HEK293 (cell line): Measurements from ENCODE around the gene GBP6.

Experiments
- CTCF ChIA-PET: fragments of 350-600 bp; formaldehyde crosslinking; extraction: SDS; loops from one replicate; lab custom pipeline; 2021; ENCODE audit warnings: antibody characterized with exemption; lab: Yijun Ruan, JAX
- POLR2A ChIA-PET: fragments of 300-600 bp; formaldehyde crosslinking; extraction: SDS; loops from one replicate; lab custom pipeline; 2020; ENCODE audit warnings: antibody characterized with exemption, inconsistent platforms; lab: Yijun Ruan, JAX
- H3K27ac ChIP-seq: fragments of 200-500 bp; sonication (Bioruptor generic); 2 replicates; pipeline ENCODE4 v1.5.1; 2014; ENCODE audit warnings: low read depth, low read length, control low read depth, inconsistent platforms; ENCODE audit errors: extremely low read depth
- H3K36me3 ChIP-seq, 2 experiments: fragments of 200-500 bp in 1 of 2; sonication (Bioruptor generic) in 1 of 2; 1 replicate in 1 of 2; 2 replicates in 1 of 2; pipeline ENCODE4 v1.5.1; 2014 to 2017; ENCODE audit warnings: inconsistent platforms in 2 of 2, low read length in 2 of 2; ENCODE audit not compliant: control insufficient read depth in 2 of 2, insufficient read depth in 1 of 2
- H3K4me1 ChIP-seq: fragments of 200-500 bp; sonication (Bioruptor generic); 2 replicates; pipeline ENCODE4 v1.5.1; 2014; ENCODE audit warnings: mild to moderate bottlenecking, low read length, inconsistent platforms; ENCODE audit not compliant: control insufficient read depth, insufficient read depth
- H3K4me3 ChIP-seq: 2 replicates; pipeline ENCODE4 v1.5.1; 2011; ENCODE audit warnings: low read depth, mild to moderate bottlenecking, control low read depth, low read length, moderate library complexity
- H3K9me3 ChIP-seq: fragments of 200-500 bp; sonication (Bioruptor generic); 2 replicates; pipeline ENCODE4 v1.5.1; 2014; ENCODE audit warnings: low read depth, low read length, inconsistent platforms; ENCODE audit not compliant: control insufficient read depth, insufficient read depth
- KLF1 ChIP-seq: fragments of 450-650 bp; formaldehyde crosslinking; IDR thresholded peaks from 2 replicates; pipeline ENCODE4 v1.5.1; 2016; ENCODE audit warnings: missing biosample characterization, missing genetic modification characterization
- KLF7 ChIP-seq: fragments of 450-650 bp; formaldehyde crosslinking; IDR thresholded peaks from 2 replicates; pipeline ENCODE4 v1.5.1; 2016; ENCODE audit warnings: missing biosample characterization, missing genetic modification characterization, borderline replicate concordance
- PATZ1 ChIP-seq: fragments of 450-650 bp; formaldehyde crosslinking; IDR thresholded peaks from 2 replicates; pipeline ENCODE4 v1.5.1; 2016; ENCODE audit warnings: missing biosample characterization, missing genetic modification characterization
- SCRT1 ChIP-seq: fragments of 450-650 bp; formaldehyde crosslinking; IDR thresholded peaks from 2 replicates; pipeline ENCODE4 v1.5.1; 2016; ENCODE audit warnings: missing biosample characterization, missing genetic modification characterization, borderline replicate concordance
- SP3 ChIP-seq: fragments of 450-650 bp; formaldehyde crosslinking; IDR thresholded peaks from 2 replicates; pipeline ENCODE4 v1.5.1; 2016; ENCODE audit warnings: missing biosample characterization, missing genetic modification characterization
- ZBTB1 ChIP-seq: fragments of 450-650 bp; formaldehyde crosslinking; IDR thresholded peaks from 2 replicates; pipeline ENCODE4 v1.5.1; 2016; ENCODE audit warnings: missing biosample characterization, missing genetic modification characterization
- ZBTB44 ChIP-seq: fragments of 450-650 bp; IDR thresholded peaks from 2 replicates; pipeline ENCODE4 v1.5.1; 2018; ENCODE audit warnings: missing biosample characterization, mild to moderate bottlenecking, missing genetic modification characterization
- ZIC2 ChIP-seq: fragments of 450-650 bp; formaldehyde crosslinking; IDR thresholded peaks from 2 replicates; pipeline ENCODE4 v1.5.1; 2016; ENCODE audit warnings: missing biosample characterization, missing genetic modification characterization
- ZNF184 ChIP-seq: fragments of 450-650 bp; IDR thresholded peaks from 2 replicates; pipeline ENCODE4 v1.5.1; 2018; ENCODE audit warnings: missing biosample characterization, mild to moderate bottlenecking, missing genetic modification characterization
- ZNF274 ChIP-seq, 2 experiments: fragments of 200-500 bp in 1 of 2; fragments of 450-650 bp in 1 of 2; sonication (Bioruptor generic) in 1 of 2; formaldehyde crosslinking in 1 of 2; IDR thresholded peaks; 2 replicates each; pipeline versions ENCODE4 v1.5.1 to v1.6.1; 2014 to 2016; ENCODE audit warnings: borderline replicate concordance in 1 of 2, inconsistent platforms in 1 of 2, low read length in 1 of 2, missing biosample characterization in 1 of 2, missing genetic modification characterization in 1 of 2
- ZNF341 ChIP-seq: fragments of 450-650 bp; formaldehyde crosslinking; IDR thresholded peaks from 2 replicates; pipeline ENCODE4; 2016; ENCODE audit warnings: low read depth, missing biosample characterization, missing genetic modification characterization
- ZNF404 ChIP-seq: fragments of 450-650 bp; formaldehyde crosslinking; IDR thresholded peaks from 2 replicates; pipeline ENCODE4 v1.5.1; 2017; ENCODE audit warnings: missing biosample characterization, missing genetic modification characterization
- ZNF433 ChIP-seq: fragments of 450-650 bp; formaldehyde crosslinking; IDR thresholded peaks from 2 replicates; pipeline ENCODE4 v1.5.1; 2016; ENCODE audit warnings: missing biosample characterization, missing genetic modification characterization, low read depth
- ZNF544 ChIP-seq: fragments of 450-650 bp; formaldehyde crosslinking; IDR thresholded peaks from 2 replicates; pipeline ENCODE4 v1.5.0; 2017; ENCODE audit warnings: missing biosample characterization, missing genetic modification characterization
- ZNF596 ChIP-seq: fragments of 450-650 bp; IDR thresholded peaks from 2 replicates; pipeline ENCODE4 v1.5.0; 2018; ENCODE audit warnings: missing biosample characterization, mild to moderate bottlenecking, missing genetic modification characterization, moderate library complexity
- ZNF621 ChIP-seq: fragments of 450-650 bp; formaldehyde crosslinking; IDR thresholded peaks from 2 replicates; pipeline ENCODE4 v1.5.1; 2017; ENCODE audit warnings: missing biosample characterization, missing genetic modification characterization
- ZNF624 ChIP-seq: fragments of 450-650 bp; formaldehyde crosslinking; IDR thresholded peaks from 2 replicates; pipeline ENCODE4 v1.5.1; 2017; ENCODE audit warnings: missing biosample characterization, missing genetic modification characterization
- ZNF654 ChIP-seq: fragments of 450-650 bp; formaldehyde crosslinking; IDR thresholded peaks from 2 replicates; pipeline ENCODE4 v1.5.1; 2016; ENCODE audit warnings: low read depth, missing biosample characterization, missing genetic modification characterization
- ZNF707 ChIP-seq: fragments of 450-650 bp; formaldehyde crosslinking; IDR thresholded peaks from 2 replicates; pipeline ENCODE4 v1.5.1; 2016; ENCODE audit warnings: missing biosample characterization, missing genetic modification characterization
- ZNF776 ChIP-seq: fragments of 450-650 bp; formaldehyde crosslinking; IDR thresholded peaks from 2 replicates; pipeline ENCODE4 v1.5.0; 2017; ENCODE audit warnings: missing biosample characterization, missing genetic modification characterization, borderline replicate concordance
- ZNF785 ChIP-seq: fragments of 450-650 bp; formaldehyde crosslinking; IDR thresholded peaks from 2 replicates; pipeline ENCODE4 v1.5.1; 2016; ENCODE audit warnings: missing biosample characterization, missing genetic modification characterization
- ZSCAN23 ChIP-seq: fragments of 450-650 bp; formaldehyde crosslinking; IDR thresholded peaks from 2 replicates; pipeline ENCODE4 v1.5.1; 2016; ENCODE audit warnings: missing biosample characterization, missing genetic modification characterization
- ZXDB ChIP-seq: fragments of 450-650 bp; formaldehyde crosslinking; IDR thresholded peaks from 2 replicates; pipeline ENCODE4 v1.5.1; 2016; ENCODE audit warnings: missing biosample characterization, missing genetic modification characterization
- TF ChIP-seq, protein P1 (sequence below): fragments of 450-650 bp; formaldehyde crosslinking; conservative IDR thresholded peaks from 2 replicates; pipeline ENCODE4 v1.5.1; 2016; ENCODE audit warnings: low read depth, missing biosample characterization, missing genetic modification characterization
- TF ChIP-seq, protein P2 (sequence below): IDR thresholded peaks from 2 replicates; pipeline ENCODE4 v1.6.1; 2011; ENCODE audit warnings: mild to moderate bottlenecking, low read depth, low read length, borderline replicate concordance

Gene GBP6

DNA sequence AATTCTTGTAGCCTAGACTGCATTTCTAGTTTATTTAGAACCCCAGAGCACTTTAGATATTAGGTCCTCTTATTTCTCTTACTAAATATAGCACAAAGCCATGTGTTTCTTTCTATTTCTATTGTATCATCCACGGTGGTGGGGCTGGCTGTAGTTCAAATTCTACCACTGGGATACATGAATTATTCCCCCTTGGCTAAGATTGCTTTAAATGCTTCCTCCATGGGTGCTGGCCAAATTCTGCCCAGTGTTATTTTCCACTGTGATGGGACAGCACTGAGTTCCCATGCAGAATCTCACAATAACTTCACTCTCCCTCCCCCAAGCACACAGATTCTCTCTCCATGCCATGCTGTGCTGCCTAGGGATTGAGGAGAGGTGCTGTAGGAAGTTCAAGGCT lies 41.5 kb upstream of the GBP6 start (continued):
- no peak for TF ChIP-seq ZNF274 (IDR thresholded peaks at IDR 0.05; ENCODE audit: low read length)
- TF ChIP-seq ZNF274 (tag by site-specific recombination; IDR thresholded peaks at IDR 0.05; ENCODE audit: borderline replicate concordance) = no peak
- no peak for TF ChIP-seq ZBTB44 (tag by site-specific recombination)
- no peak for TF ChIP-seq KLF1 (tag by site-specific recombination)
- no peak for TF ChIP-seq ZNF544 (tag by site-specific recombination)
- no peak for TF ChIP-seq ZNF785
- no peak for TF ChIP-seq ZNF776
- no peak for TF ChIP-seq ZNF596 (tag by site-specific recombination)
- no peak for TF ChIP-seq ZBTB1 (tag by site-specific recombination)
- TF ChIP-seq ZXDB (tag by site-specific recombination) = no peak
- TF ChIP-seq ZNF184 (tag by site-specific recombination) = no peak
- TF ChIP-seq ZNF621 (tag by site-specific recombination) = no peak
- TF ChIP-seq, protein P1, sequence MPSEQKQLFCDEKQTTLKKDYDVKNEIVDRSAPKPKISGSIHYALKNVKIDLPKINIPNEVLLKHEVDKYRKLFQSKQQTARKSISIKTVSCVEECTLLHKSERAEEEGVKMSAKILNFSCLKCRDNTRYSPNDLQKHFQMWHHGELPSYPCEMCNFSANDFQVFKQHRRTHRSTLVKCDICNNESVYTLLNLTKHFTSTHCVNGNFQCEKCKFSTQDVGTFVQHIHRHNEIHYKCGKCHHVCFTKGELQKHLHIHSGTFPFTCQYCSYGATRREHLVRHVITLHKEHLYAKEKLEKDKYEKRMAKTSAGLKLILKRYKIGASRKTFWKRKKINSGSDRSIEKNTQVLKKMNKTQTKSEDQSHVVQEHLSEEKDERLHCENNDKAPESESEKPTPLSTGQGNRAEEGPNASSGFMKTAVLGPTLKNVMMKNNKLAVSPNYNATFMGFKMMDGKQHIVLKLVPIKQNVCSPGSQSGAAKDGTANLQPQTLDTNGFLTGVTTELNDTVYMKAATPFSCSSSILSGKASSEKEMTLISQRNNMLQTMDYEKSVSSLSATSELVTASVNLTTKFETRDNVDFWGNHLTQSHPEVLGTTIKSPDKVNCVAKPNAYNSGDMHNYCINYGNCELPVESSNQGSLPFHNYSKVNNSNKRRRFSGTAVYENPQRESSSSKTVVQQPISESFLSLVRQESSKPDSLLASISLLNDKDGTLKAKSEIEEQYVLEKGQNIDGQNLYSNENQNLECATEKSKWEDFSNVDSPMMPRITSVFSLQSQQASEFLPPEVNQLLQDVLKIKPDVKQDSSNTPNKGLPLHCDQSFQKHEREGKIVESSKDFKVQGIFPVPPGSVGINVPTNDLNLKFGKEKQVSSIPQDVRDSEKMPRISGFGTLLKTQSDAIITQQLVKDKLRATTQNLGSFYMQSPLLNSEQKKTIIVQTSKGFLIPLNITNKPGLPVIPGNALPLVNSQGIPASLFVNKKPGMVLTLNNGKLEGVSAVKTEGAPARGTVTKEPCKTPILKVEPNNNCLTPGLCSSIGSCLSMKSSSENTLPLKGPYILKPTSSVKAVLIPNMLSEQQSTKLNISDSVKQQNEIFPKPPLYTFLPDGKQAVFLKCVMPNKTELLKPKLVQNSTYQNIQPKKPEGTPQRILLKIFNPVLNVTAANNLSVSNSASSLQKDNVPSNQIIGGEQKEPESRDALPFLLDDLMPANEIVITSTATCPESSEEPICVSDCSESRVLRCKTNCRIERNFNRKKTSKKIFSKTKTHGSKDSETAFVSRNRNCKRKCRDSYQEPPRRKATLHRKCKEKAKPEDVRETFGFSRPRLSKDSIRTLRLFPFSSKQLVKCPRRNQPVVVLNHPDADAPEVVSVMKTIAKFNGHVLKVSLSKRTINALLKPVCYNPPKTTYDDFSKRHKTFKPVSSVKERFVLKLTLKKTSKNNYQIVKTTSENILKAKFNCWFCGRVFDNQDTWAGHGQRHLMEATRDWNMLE (tag by site-specific recombination) = no peak

DNA sequence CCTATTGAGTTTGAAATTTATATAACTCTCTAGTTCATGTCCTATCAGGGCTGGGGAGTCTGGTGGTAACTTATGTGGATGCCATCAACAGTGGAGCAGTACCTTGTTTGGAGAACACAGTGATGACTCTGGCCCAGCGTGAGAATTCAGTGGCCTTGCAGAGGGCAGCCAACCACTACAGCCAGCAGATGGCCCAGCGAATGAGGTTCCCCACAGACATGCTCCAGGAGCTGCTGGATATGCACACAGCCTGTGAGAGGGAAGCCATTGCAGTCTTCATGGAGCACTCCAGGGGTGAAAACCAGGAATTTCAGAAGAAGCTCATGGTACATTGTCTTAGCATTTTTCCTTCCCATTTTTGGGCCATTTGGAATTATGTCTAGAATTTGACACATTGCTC lies 32.0 kb upstream of the GBP6 start:
- Histone ChIP-seq H3K4me3 (no peak overlapping the region), H3K4me1 (no peaks in the 10 kb centered on the region), H3K36me3 (no peaks in the 10 kb centered on the region), H3K9me3 (no peaks in the 10 kb centered on the region), H3K27ac (no peak overlapping the region)
- TF ChIP-seq ZNF404 (tag by site-specific recombination) (no peak), PATZ1 (tag by site-specific recombination) (no peak), ZIC2 (tag by site-specific recombination) (no peak), SP3 (tag by site-specific recombination) (no peak), ZNF654 (tag by site-specific recombination) (no peak), ZNF707 (tag by site-specific recombination) (no peak), ZNF184 (tag by site-specific recombination) (no peak), KLF7 (no peak), ZNF621 (tag by site-specific recombination) (no peak), ZNF341 (tag by site-specific recombination) (no peak), ZNF624 (tag by site-specific recombination) (no peak), SCRT1 (tag by site-specific recombination) (no peak), ZSCAN23 (tag by site-specific recombination) (no peak), ZNF433 (tag by site-specific recombination) (no peak)
- TF ChIP-seq, protein P2, sequence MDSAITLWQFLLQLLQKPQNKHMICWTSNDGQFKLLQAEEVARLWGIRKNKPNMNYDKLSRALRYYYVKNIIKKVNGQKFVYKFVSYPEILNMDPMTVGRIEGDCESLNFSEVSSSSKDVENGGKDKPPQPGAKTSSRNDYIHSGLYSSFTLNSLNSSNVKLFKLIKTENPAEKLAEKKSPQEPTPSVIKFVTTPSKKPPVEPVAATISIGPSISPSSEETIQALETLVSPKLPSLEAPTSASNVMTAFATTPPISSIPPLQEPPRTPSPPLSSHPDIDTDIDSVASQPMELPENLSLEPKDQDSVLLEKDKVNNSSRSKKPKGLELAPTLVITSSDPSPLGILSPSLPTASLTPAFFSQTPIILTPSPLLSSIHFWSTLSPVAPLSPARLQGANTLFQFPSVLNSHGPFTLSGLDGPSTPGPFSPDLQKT = no peak
- ChIA-PET CTCF (interaction anchor here (0.7 kb wide), 1 partner anchor 1274 kb away, joined by 3 read pairs; no protein-coding TSS in a partner anchor), POLR2A (no interaction called here)
